ENCODE data around the gene ST3GAL2. TPM values are rescaled to one million over a fixed set of nuclear protein-coding genes. Genes with fewer than 3 reads are reported as not detected.
A peak's percentile ranks its signal among the peaks of the same experiment; 100 is the strongest.

The ST3GAL2 gene
- total and polyA plus RNA-seq, 9 of the 15 experiments (the other 6 are each of a cell fraction or from before 2014, with no cell fraction given), result 1.5 to 108 (median 34.3) TPM

DNA sequence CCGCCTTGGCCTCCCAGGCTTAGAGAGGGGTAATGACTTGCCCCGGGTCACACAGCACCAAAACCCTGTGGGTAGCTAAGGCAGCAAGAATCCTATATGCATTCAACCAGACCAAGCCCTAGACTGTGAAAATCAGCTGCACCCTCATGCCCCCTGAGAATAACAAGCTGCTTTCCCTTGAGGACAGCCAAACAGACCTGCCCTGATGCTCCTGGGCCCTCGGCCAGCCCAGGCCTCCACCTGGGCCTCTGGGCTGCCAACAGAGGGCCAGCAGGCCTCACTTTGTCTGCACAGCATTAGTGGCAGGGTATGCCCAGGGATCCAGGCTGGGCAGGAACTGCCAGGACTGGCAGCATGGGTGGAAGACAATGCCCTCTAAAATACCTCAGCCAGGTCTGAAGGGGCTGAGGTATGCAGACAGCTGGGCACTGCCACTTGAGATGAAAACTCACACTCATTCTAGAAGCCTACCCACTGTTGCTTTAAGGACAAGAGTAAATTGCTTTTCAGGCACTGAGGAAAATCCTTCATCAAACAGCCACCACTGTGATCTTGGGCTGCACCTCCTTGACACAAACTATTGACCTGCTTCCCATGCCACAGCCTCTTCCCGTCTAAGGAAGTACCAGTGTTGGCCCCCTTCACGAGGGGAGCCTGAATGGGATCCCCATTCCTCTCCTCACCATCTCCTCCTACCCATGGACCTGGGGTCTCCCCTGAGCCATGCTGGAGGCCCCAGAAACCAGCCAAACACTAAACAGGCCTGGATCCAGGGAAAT lies 8.8 kb downstream of the ST3GAL2 start (continued):
- TF ChIP-seq ZFX (CRISPR knock-in tag; IDR thresholded peaks at IDR 0.05), result 0 out of 2 replicates have a peak, but pooled peaks have one; percentile 43
- peak; percentile 57 for TF ChIP-seq RBFOX2 (IDR thresholded peaks at IDR 0.05; ENCODE audit: low read depth, low read length)
- TF ChIP-seq, protein P1, sequence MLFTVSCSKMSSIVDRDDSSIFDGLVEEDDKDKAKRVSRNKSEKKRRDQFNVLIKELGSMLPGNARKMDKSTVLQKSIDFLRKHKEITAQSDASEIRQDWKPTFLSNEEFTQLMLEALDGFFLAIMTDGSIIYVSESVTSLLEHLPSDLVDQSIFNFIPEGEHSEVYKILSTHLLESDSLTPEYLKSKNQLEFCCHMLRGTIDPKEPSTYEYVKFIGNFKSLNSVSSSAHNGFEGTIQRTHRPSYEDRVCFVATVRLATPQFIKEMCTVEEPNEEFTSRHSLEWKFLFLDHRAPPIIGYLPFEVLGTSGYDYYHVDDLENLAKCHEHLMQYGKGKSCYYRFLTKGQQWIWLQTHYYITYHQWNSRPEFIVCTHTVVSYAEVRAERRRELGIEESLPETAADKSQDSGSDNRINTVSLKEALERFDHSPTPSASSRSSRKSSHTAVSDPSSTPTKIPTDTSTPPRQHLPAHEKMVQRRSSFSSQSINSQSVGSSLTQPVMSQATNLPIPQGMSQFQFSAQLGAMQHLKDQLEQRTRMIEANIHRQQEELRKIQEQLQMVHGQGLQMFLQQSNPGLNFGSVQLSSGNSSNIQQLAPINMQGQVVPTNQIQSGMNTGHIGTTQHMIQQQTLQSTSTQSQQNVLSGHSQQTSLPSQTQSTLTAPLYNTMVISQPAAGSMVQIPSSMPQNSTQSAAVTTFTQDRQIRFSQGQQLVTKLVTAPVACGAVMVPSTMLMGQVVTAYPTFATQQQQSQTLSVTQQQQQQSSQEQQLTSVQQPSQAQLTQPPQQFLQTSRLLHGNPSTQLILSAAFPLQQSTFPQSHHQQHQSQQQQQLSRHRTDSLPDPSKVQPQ (CRISPR knock-in tag; IDR thresholded peaks at IDR 0.05; ENCODE audit: borderline replicate concordance), result no peak
- TF ChIP-seq, protein P2, sequence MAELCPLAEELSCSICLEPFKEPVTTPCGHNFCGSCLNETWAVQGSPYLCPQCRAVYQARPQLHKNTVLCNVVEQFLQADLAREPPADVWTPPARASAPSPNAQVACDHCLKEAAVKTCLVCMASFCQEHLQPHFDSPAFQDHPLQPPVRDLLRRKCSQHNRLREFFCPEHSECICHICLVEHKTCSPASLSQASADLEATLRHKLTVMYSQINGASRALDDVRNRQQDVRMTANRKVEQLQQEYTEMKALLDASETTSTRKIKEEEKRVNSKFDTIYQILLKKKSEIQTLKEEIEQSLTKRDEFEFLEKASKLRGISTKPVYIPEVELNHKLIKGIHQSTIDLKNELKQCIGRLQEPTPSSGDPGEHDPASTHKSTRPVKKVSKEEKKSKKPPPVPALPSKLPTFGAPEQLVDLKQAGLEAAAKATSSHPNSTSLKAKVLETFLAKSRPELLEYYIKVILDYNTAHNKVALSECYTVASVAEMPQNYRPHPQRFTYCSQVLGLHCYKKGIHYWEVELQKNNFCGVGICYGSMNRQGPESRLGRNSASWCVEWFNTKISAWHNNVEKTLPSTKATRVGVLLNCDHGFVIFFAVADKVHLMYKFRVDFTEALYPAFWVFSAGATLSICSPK (IDR thresholded peaks at IDR 0.05; ENCODE audit: borderline replicate concordance), result no peak
- TF ChIP-seq ZFP30 (CRISPR knock-in tag; IDR thresholded peaks at IDR 0.05; ENCODE audit: borderline replicate concordance), result no peak
- TF ChIP-seq POLR2A (conservative IDR thresholded peaks at IDR 0.05), result 0 out of 2 replicates have a peak, but pooled peaks have one; percentile 7
- TF ChIP-seq EZH2 (IDR thresholded peaks at IDR 0.05; ENCODE audit: borderline replicate concordance, low read depth, low read length), result no peak
- TF ChIP-seq RBM34 (IDR thresholded peaks at IDR 0.05; ENCODE audit: borderline replicate concordance, insufficient read depth, low read length), result no peak
- 0 out of 2 replicates have a peak, but pooled peaks have one; percentile 45 for TF ChIP-seq NFRKB (IDR thresholded peaks at IDR 0.05; ENCODE audit: low read depth)
- TF ChIP-seq POLR2H (tag; IDR thresholded peaks at IDR 0.05; ENCODE audit: low read depth), result 0 out of 2 replicates have a peak, but pooled peaks have one; percentile 5
- no peak for TF ChIP-seq ZNF224 (CRISPR knock-in tag; IDR thresholded peaks at IDR 0.05)
- no peak for TF ChIP-seq EP400 (IDR thresholded peaks at IDR 0.05)
- no peak for TF ChIP-seq SIN3B (IDR thresholded peaks at IDR 0.05; ENCODE audit: low read depth)
- TF ChIP-seq CTBP1 (IDR thresholded peaks at IDR 0.05; ENCODE audit: borderline replicate concordance), result peak; percentile 9; the same call in 1 of the 2 replicates
- TF ChIP-seq, protein P3, sequence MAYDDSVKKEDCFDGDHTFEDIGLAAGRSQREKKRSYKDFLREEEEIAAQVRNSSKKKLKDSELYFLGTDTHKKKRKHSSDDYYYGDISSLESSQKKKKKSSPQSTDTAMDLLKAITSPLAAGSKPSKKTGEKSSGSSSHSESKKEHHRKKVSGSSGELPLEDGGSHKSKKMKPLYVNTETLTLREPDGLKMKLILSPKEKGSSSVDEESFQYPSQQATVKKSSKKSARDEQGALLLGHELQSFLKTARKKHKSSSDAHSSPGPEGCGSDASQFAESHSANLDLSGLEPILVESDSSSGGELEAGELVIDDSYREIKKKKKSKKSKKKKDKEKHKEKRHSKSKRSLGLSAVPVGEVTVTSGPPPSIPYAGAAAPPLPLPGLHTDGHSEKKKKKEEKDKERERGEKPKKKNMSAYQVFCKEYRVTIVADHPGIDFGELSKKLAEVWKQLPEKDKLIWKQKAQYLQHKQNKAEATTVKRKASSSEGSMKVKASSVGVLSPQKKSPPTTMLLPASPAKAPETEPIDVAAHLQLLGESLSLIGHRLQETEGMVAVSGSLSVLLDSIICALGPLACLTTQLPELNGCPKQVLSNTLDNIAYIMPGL (CRISPR knock-in tag; IDR thresholded peaks at IDR 0.05), result no peak
- TF ChIP-seq ZC3H4 (CRISPR knock-in tag; IDR thresholded peaks at IDR 0.05; ENCODE audit: borderline replicate concordance), result 0 out of 2 replicates have a peak, but pooled peaks have one; percentile 46
- no peak for TF ChIP-seq KDM4B (IDR thresholded peaks at IDR 0.05; ENCODE audit: borderline replicate concordance in 2 of 2, low read depth in 1 of 2)
- peak; percentile 70; the same call in 1 of the 2 replicates for TF ChIP-seq ZNF76 (CRISPR knock-in tag; IDR thresholded peaks at IDR 0.05; ENCODE audit: borderline replicate concordance)
- no peak for TF ChIP-seq ZNF12 (CRISPR knock-in tag; IDR thresholded peaks at IDR 0.05)
- TF ChIP-seq C11orf30 (IDR thresholded peaks at IDR 0.05; ENCODE audit: low read depth), result no peak
- no peak for TF ChIP-seq TOE1 (IDR thresholded peaks at IDR 0.05; ENCODE audit: borderline replicate concordance)
- no peak for TF ChIP-seq TOE1 (CRISPR knock-in tag; IDR thresholded peaks at IDR 0.05; ENCODE audit: borderline replicate concordance, low read depth)

All from K562 (cell line).